AG09309 (cell line): Measurements from ENCODE around the gene CNIH1.
"Not testable (repeated sequence)": the region's sequence is repeated elsewhere in the genome, so short reads cannot be mapped to it uniquely, and the experiment has no call there.

Experiments used
- DNase-seq: peaks from one replicate; pipeline ENCODE4 v3.0.0-alpha.2; 2010; ENCODE audit warnings: low read depth
- H3K4me3 ChIP-seq: 2 replicates; pipeline ENCODE4 v1.5.1; 2011; ENCODE audit warnings: mild to moderate bottlenecking, low read depth, low read length, moderate library complexity; ENCODE audit not compliant: control insufficient read depth
- CTCF ChIP-seq: IDR thresholded peaks from 2 replicates; pipeline ENCODE4 v1.5.1; 2011; ENCODE audit warnings: mild to moderate bottlenecking, low read depth, low read length, inconsistent platforms; ENCODE audit not compliant: insufficient read depth, control insufficient read depth; ENCODE audit errors: missing control alignments

CNIH1 gene

GRCh38 chr14:54424479-54424901 lies 16.7 kb downstream of the CNIH1 start:
- TF ChIP-seq CTCF = no peak
- DNase-seq = no peak
- no peak overlapping the region for H3K4me3 ChIP-seq

GRCh38 chr14:54423991-54424390 lies 17.2 kb downstream of the CNIH1 start:
- DNase-seq = no peak
- no peak overlapping the region for H3K4me3 ChIP-seq
- TF ChIP-seq CTCF = no peak

- H3K4me3 ChIP-seq = no peak overlapping the region
- TF ChIP-seq CTCF = peak; percentile 69
- DNase-seq = no peak
These were observed 20.6 kb downstream of the CNIH1 start for GRCh38 chr14:54420478-54421142.

GRCh38 chr14:54411371-54411770 lies 29.8 kb downstream of the CNIH1 start:
- TF ChIP-seq CTCF = no peak
- no peak for DNase-seq
- H3K4me3 ChIP-seq = no peak overlapping the region

GRCh38 chr14:54410215-54410614 lies 31.0 kb downstream of the CNIH1 start:
- H3K4me3 ChIP-seq = no peak overlapping the region
- DNase-seq = no peak
- TF ChIP-seq CTCF = no peak

- DNase-seq, H3K4me3 ChIP-seq: not testable (repeated sequence)
These were observed 37.7 kb downstream of the CNIH1 start for GRCh38 chr14:54403401-54404005.

- DNase-seq = no peak
- no peak for TF ChIP-seq CTCF
- H3K4me3 ChIP-seq = no peak overlapping the region
These were observed 41.6 kb downstream of the CNIH1 start for GRCh38 chr14:54399560-54399959.
